ENCODE results near the gene ZDHHC17.

DNA sequence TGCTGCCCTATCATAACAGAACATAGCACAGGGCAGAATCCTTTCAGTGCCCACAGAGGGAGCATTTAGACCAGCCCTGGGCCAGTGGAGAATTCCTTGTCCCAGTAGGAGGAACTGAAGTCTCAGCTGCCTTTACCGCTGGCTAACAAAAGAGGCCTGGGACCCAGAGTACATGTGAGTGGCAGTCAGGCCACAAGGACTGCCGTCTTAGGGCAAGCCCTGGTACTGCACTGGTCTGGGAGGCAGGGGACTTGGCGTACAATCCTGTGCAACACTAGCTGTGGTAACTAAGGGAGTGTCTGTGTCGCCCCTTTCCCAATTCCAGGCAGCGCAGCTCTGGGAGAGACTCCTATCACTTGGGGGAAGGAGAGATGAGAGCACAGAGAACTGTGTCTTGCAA is 131.9 kb downstream of the ZDHHC17 start:
- TF ChIP-seq, protein P1, sequence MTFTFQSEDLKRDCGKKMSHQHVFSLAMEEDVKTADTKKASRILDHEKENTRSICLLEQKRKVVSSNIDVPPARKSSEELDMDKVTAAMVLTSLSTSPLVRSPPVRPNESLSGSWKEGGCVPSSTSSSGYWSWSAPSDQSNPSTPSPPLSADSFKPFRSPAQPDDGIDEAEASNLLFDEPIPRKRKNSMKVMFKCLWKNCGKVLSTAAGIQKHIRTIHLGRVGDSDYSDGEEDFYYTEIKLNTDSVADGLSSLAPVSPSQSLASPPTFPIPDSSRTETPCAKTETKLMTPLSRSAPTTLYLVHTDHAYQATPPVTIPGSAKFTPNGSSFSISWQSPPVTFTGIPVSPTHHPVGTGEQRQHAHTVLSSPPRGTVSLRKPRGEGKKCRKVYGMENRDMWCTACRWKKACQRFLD (CRISPR knock-in tag; IDR thresholded peaks at IDR 0.05; ENCODE audit: borderline replicate concordance) = no peak
- no peak for TF ChIP-seq PHF21A (CRISPR knock-in tag; IDR thresholded peaks at IDR 0.05)

Measured in HepG2 (cell line).